OCI-LY1 (cell line): ENCODE data around the gene SMG5.

Experiments
- CTCF ChIP-seq: fragments of 200-600 bp; sonication (generic), shearing (Covaris generic); IDR thresholded peaks from 2 replicates; pipeline ENCODE4 v1.5.1; 2017; ENCODE audit warnings: mild to moderate bottlenecking, antibody characterized with exemption, low read length, moderate library complexity, mixed read lengths
- EZH2 ChIP-seq: fragments of 200-600 bp; sonication (generic), shearing (Covaris generic); IDR thresholded peaks from 2 replicates; pipeline ENCODE4 v1.8.0; 2017; ENCODE audit warnings: borderline replicate concordance, mixed run types, mild to moderate bottlenecking, antibody characterized with exemption, low read length, moderate library complexity, mixed read lengths

DNA sequence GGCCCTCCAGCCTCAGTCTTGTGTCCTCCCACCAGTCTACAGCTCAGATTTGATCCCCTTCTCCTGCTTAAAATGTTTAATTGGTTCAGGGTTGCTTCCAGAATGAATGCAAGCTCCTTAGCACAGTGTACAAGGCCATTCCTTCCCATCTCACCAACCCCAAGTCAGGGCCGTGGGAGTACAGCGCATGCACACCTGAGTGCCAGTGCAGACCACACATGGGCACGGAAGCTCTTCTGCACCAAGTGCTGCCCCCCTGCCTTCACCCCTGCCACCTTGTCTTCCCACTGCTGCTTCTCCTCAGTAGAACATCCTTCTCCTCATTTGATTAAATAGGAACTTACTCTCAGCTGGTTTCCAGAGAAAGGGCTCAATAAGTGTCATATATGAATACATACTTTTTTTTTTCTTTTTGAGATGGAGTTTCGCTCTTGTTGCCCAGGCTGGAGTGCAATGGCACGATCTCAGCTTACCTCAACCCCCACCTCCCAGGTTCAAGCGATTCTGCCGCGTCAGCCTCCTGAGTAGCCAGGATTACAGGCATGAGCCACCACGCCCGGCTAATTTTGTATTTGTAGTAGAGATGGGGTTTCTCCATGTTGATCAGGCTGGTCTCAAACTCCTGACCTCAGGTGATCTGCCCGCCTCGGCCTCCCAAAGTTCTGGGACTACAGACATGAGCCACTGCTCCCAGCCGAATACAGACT is 60.5 kb downstream of the SMG5 start:
- TF ChIP-seq CTCF (no peak), EZH2 (no peak)
